Astrocyte (in vitro differentiated cells and primary cell): ENCODE results near the gene LBP. TPM values are rescaled to one million over a fixed set of nuclear protein-coding genes. Genes with fewer than 3 reads are reported as not detected.

Source experiments
- DNase-seq: peaks from one replicate; pipeline ENCODE4 v3.0.0-alpha.2; 2010; ENCODE audit warnings: low read depth
- FAIRE-seq: peaks from 2 replicates; lab custom pipeline; 2011; peaks lifted over from hg19 to GRCh38; lab: Jason Lieb, UNC
- H2AFZ ChIP-seq: 2 replicates; pipeline ENCODE4 v1.6.0; 2012; ENCODE audit warnings: low read depth, low read length, inconsistent platforms
- H3K27ac ChIP-seq: 2 replicates; pipeline ENCODE4 v1.5.1; 2011; ENCODE audit warnings: low read depth, low read length, inconsistent platforms
- H3K27me3 ChIP-seq: 2 replicates; pipeline ENCODE4 v1.6.0; 2011; ENCODE audit warnings: low read length, inconsistent platforms; ENCODE audit not compliant: insufficient read depth
- H3K36me3 ChIP-seq: 2 replicates; pipeline ENCODE4 v1.5.1; 2011; ENCODE audit warnings: low read length, inconsistent platforms; ENCODE audit not compliant: insufficient read depth
- H3K4me1 ChIP-seq: 2 replicates; pipeline ENCODE4 v1.5.1; 2011; ENCODE audit warnings: low read length, inconsistent platforms; ENCODE audit not compliant: insufficient read depth
- H3K4me2 ChIP-seq: 2 replicates; pipeline ENCODE4 v1.6.0; 2012; ENCODE audit warnings: low read length, inconsistent platforms
- H3K4me3 ChIP-seq: 2 replicates; pipeline ENCODE4 v1.5.1; 2011; ENCODE audit warnings: low read depth, mild to moderate bottlenecking, low read length, inconsistent platforms; ENCODE audit not compliant: insufficient read depth
- H3K79me2 ChIP-seq: 2 replicates; pipeline ENCODE4 v1.6.0; 2012; ENCODE audit warnings: mild to moderate bottlenecking, low read length, inconsistent platforms; ENCODE audit not compliant: insufficient read depth
- H3K9ac ChIP-seq: 2 replicates; pipeline ENCODE4 v1.6.0; 2012; ENCODE audit warnings: mild to moderate bottlenecking, low read length, inconsistent platforms
- H3K9me3 ChIP-seq: 2 replicates; pipeline ENCODE4 v1.5.1; 2012; ENCODE audit warnings: low read depth, mild to moderate bottlenecking, low read length, inconsistent platforms; ENCODE audit not compliant: insufficient read depth
- H4K20me1 ChIP-seq: 2 replicates; pipeline ENCODE4 v1.6.0; 2012; ENCODE audit warnings: low read length, inconsistent platforms; ENCODE audit not compliant: insufficient read depth
- H3K27ac Mint-ChIP-seq: one replicate; pipeline ENCODE4 v1.8.0; 2021; ENCODE audit warnings: mild to moderate bottlenecking, mixed read lengths; ENCODE audit not compliant: unreplicated experiment
- H3K27me3 Mint-ChIP-seq: one replicate; pipeline ENCODE4 v1.8.0; 2021; ENCODE audit warnings: low read depth, mixed read lengths; ENCODE audit not compliant: unreplicated experiment
- H3K36me3 Mint-ChIP-seq: one replicate; pipeline ENCODE4 v1.8.0; 2021; ENCODE audit warnings: low read depth, mixed read lengths; ENCODE audit not compliant: unreplicated experiment
- H3K4me1 Mint-ChIP-seq: one replicate; pipeline ENCODE4 v1.8.0; 2021; ENCODE audit warnings: low read depth, mixed read lengths; ENCODE audit not compliant: unreplicated experiment
- H3K4me3 Mint-ChIP-seq: one replicate; pipeline ENCODE4 v1.8.0; 2021; ENCODE audit warnings: mild to moderate bottlenecking, moderate library complexity, mixed read lengths; ENCODE audit not compliant: unreplicated experiment
- H3K9me3 Mint-ChIP-seq: one replicate; pipeline ENCODE4 v1.8.0; 2021; ENCODE audit warnings: mild to moderate bottlenecking, mixed read lengths; ENCODE audit not compliant: unreplicated experiment
- CTCF ChIP-seq: IDR thresholded peaks from 2 replicates; pipeline ENCODE4 v1.5.1; 2011; ENCODE audit warnings: low read depth, mild to moderate bottlenecking, inconsistent platforms, low read length, moderate library complexity; ENCODE audit not compliant: insufficient read depth
- EZH2 ChIP-seq: IDR thresholded peaks from 2 replicates; pipeline ENCODE4 v1.6.1; 2012; ENCODE audit warnings: mild to moderate bottlenecking, low read length, inconsistent platforms; ENCODE audit not compliant: insufficient read depth
- total RNA-seq: library from RNA; stranded (reverse); gene quantifications from 2 replicates; pipeline ENCODE4 v1.2.1, GENCODE V29; 2021

Gene LBP
- total RNA-seq, 1 donor from 2014 or later: not detected

- Mint-ChIP-seq H3K36me3 (no peaks in the 10 kb centered on the region), H3K9me3 (peaks cover 3% of the 10 kb centered on the region), H3K27me3 (peaks cover 29% of the 10 kb centered on the region), H3K4me3 (no peak overlapping the region), H3K4me1 (peaks cover 21% of the 10 kb centered on the region), H3K27ac (no peak overlapping the region)
- no peak overlapping the region for H2AFZ ChIP-seq
- no peaks in the 10 kb centered on the region for H3K79me2 ChIP-seq
- H3K9me3 ChIP-seq: no peaks in the 10 kb centered on the region
- no peak overlapping the region for H3K9ac ChIP-seq
- DNase-seq (no peak), FAIRE-seq (no peak)
- no peaks in the 10 kb centered on the region for H3K36me3 ChIP-seq
- H3K4me2 ChIP-seq: no peak overlapping the region
- H3K27me3 ChIP-seq: peaks cover 8% of the 10 kb centered on the region
- peaks cover 12% of the 10 kb centered on the region for H3K4me1 ChIP-seq
- TF ChIP-seq EZH2: no peak
- no peak for TF ChIP-seq CTCF
- no peak overlapping the region for H3K4me3 ChIP-seq
- H3K27ac ChIP-seq: no peak overlapping the region
- H4K20me1 ChIP-seq: no peaks in the 10 kb centered on the region
Measured at GRCh38 chr20:38302786-38303185, 43.5 kb upstream of the LBP start.

GRCh38 chr20:38303908-38304379, 42.3 kb upstream of the LBP start, which contains the start of gene BPI:
Gene BPI (plus strand): TSS chr20:38304156. CDS start chr20:38304224, 68 bp downstream.
- H4K20me1 ChIP-seq: no peaks in the 10 kb centered on the region
- H3K9me3 ChIP-seq: no peaks in the 10 kb centered on the region
- H3K4me2 ChIP-seq: no peak within 1 kb of the TSS
- Mint-ChIP-seq H3K9me3 (peaks cover 3% of the 10 kb centered on the region), H3K27ac (no peak within 1 kb of the TSS), H3K27me3 (peaks cover 27% of the 10 kb centered on the region), H3K36me3 (no peaks in the 10 kb centered on the region), H3K4me1 (peaks cover 25% of the 10 kb centered on the region), H3K4me3 (no peak within 1 kb of the TSS)
- no peak within 1 kb of the TSS for H3K27ac ChIP-seq
- peak; percentile 44 for DNase-seq
- no peaks in the 10 kb centered on the region for H3K79me2 ChIP-seq
- H3K9ac ChIP-seq: no peak within 1 kb of the TSS
- no peaks in the 10 kb centered on the region for H3K36me3 ChIP-seq
- no peak for FAIRE-seq
- peaks cover 12% of the 10 kb centered on the region for H3K4me1 ChIP-seq
- no peak within 1 kb of the TSS for H2AFZ ChIP-seq
- H3K27me3 ChIP-seq: peaks cover 8% of the 10 kb centered on the region
- TF ChIP-seq EZH2: no peak
- no peak for TF ChIP-seq CTCF
- H3K4me3 ChIP-seq: no peak within 1 kb of the TSS

- H3K4me1 Mint-ChIP-seq: peaks cover 25% of the 10 kb centered on the region
- peak; percentile 18 for TF ChIP-seq CTCF
- TF ChIP-seq EZH2: no peak
- H3K4me3 ChIP-seq: no peak overlapping the region
- H3K9ac ChIP-seq: no peak overlapping the region
- H3K4me1 ChIP-seq: peaks cover 12% of the 10 kb centered on the region
- H3K27ac ChIP-seq: no peak overlapping the region
- no peak overlapping the region for H3K27ac Mint-ChIP-seq
- H3K4me3 Mint-ChIP-seq: no peak overlapping the region
- no peak overlapping the region for H2AFZ ChIP-seq
- no peaks in the 10 kb centered on the region for H3K36me3 ChIP-seq
- H3K4me2 ChIP-seq: no peak overlapping the region
- H4K20me1 ChIP-seq: no peaks in the 10 kb centered on the region
- DNase-seq (no peak), FAIRE-seq (no peak)
- H3K9me3 ChIP-seq: no peaks in the 10 kb centered on the region
- H3K79me2 ChIP-seq: no peaks in the 10 kb centered on the region
- peaks cover 8% of the 10 kb centered on the region for H3K27me3 ChIP-seq
- H3K36me3 Mint-ChIP-seq: no peaks in the 10 kb centered on the region
- peaks cover 3% of the 10 kb centered on the region for H3K9me3 Mint-ChIP-seq
- H3K27me3 Mint-ChIP-seq: peaks cover 27% of the 10 kb centered on the region
Measured at GRCh38 chr20:38304845-38305447, 41.3 kb upstream of the LBP start.
